ENCODE data around the gene DNHD1. TPM values are rescaled to one million over a fixed set of nuclear protein-coding genes. Genes with fewer than 3 reads are reported as not detected.

DNHD1 gene
- total RNA-seq, 4 donors from 2014 or later: 2.9 to 20.9 (median 9.8) TPM

GRCh38 chr11:6563667-6564066 lies 66.6 kb downstream of the DNHD1 start:
- TF ChIP-seq POLR2AphosphoS5 (IDR thresholded peaks at IDR 0.05) (no peak), CTCF (IDR thresholded peaks at IDR 0.05) (no peak), EP300 (IDR thresholded peaks at IDR 0.05) (no peak), POLR2A (IDR thresholded peaks at IDR 0.05) (no peak)
- Histone ChIP-seq H3K9me3 (no peaks in the 10 kb centered on the region), H3K27me3 (no peaks in the 10 kb centered on the region), H3K4me1 (peaks cover 0 to 7% (median 0%) of the 10 kb centered on the region in 3 donors), H3K4me3 (no peak overlapping the region), H3K27ac (no peak overlapping the region), H3K36me3 (peaks cover 0 to 59% of the 10 kb centered on the region in 2 donors)
- WGBS, 2 donors (ENCODE audit: low coverage in 1 of 2): 73% methylated on average over 4 of the region's 10 CpGs; no CpG with 5 or more reads in 1 of the 2 donors
- ATAC-seq: no peak

- ATAC-seq: no peak
- no peak overlapping the region for H3K27ac ChIP-seq
- TF ChIP-seq EP300 (IDR thresholded peaks at IDR 0.05) (no peak), CTCF (IDR thresholded peaks at IDR 0.05) (no peak), POLR2AphosphoS5 (IDR thresholded peaks at IDR 0.05) (no peak), POLR2A (IDR thresholded peaks at IDR 0.05) (no peak)
- no peaks in the 10 kb centered on the region for H3K9me3 ChIP-seq
- no peaks in the 10 kb centered on the region for H3K27me3 ChIP-seq
- H3K36me3 ChIP-seq: peaks cover 0 to 55% of the 10 kb centered on the region in 2 donors
- H3K4me3 ChIP-seq: no peak overlapping the region
- H3K4me1 ChIP-seq: peaks cover 0 to 10% (median 0%) of the 10 kb centered on the region in 3 donors
- 86 to 92% methylated on average over 2 of the region's 2 CpGs for WGBS, 2 donors (ENCODE audit: low coverage in 1 of 2)
Measured at GRCh38 chr11:6565325-6565724, 68.2 kb downstream of the DNHD1 start.

GRCh38 chr11:6565988-6566703 lies 69.1 kb downstream of the DNHD1 start:
- no peak for ATAC-seq
- WGBS, 2 donors (ENCODE audit: low coverage in 1 of 2): 100% methylated on average over 1 of the region's 5 CpGs

GRCh38 chr11:6566704-6567370 lies 69.8 kb downstream of the DNHD1 start:
- WGBS, 2 donors (ENCODE audit: low coverage in 1 of 2): 94 to 97% methylated on average over 3 to 8 of the region's 13 CpGs
- Histone ChIP-seq H3K36me3 (peaks cover 0 to 70% of the 10 kb centered on the region in 2 donors), H3K27me3 (no peaks in the 10 kb centered on the region), H3K4me3 (no peak overlapping the region), H3K4me1 (peaks cover 0 to 16% (median 0%) of the 10 kb centered on the region in 3 donors), H3K27ac (no peak overlapping the region), H3K9me3 (no peaks in the 10 kb centered on the region)
- ATAC-seq: no peak
- TF ChIP-seq POLR2AphosphoS5 (IDR thresholded peaks at IDR 0.05): no peak
- no peak for TF ChIP-seq CTCF (IDR thresholded peaks at IDR 0.05)
- TF ChIP-seq EP300 (IDR thresholded peaks at IDR 0.05): no peak
- no peak for TF ChIP-seq POLR2A (IDR thresholded peaks at IDR 0.05)

More at GRCh38 chr11:6565988-6566703, 69.1 kb downstream of the DNHD1 start:
- no peak overlapping the region for H3K27ac ChIP-seq
- H3K36me3 ChIP-seq: peaks cover 0 to 63% of the 10 kb centered on the region in 2 donors
- no peaks in the 10 kb centered on the region for H3K9me3 ChIP-seq
- H3K4me3 ChIP-seq: no peak overlapping the region
- TF ChIP-seq POLR2AphosphoS5 (IDR thresholded peaks at IDR 0.05) (no peak), CTCF (IDR thresholded peaks at IDR 0.05) (no peak), EP300 (IDR thresholded peaks at IDR 0.05) (no peak), POLR2A (IDR thresholded peaks at IDR 0.05) (no peak)
- H3K27me3 ChIP-seq: no peaks in the 10 kb centered on the region
- peaks cover 0 to 10% (median 0%) of the 10 kb centered on the region in 3 donors for H3K4me1 ChIP-seq
